Cardiac atrium fibroblast (primary cell): ENCODE measurements around the gene GMPPB. TPM values are rescaled to one million over a fixed set of nuclear protein-coding genes. Genes with fewer than 3 reads are reported as not detected.

Source experiments
- total RNA-seq: library from RNA; depleted of rRNA; stranded (reverse); fragments of >200 nt; gene quantifications from 2 replicates; pipeline ENCODE4 v1.2.3, GENCODE V29; 2015

Gene GMPPB
- 30.0 and 36.6 TPM in 2 replicates for total RNA-seq

DNA sequence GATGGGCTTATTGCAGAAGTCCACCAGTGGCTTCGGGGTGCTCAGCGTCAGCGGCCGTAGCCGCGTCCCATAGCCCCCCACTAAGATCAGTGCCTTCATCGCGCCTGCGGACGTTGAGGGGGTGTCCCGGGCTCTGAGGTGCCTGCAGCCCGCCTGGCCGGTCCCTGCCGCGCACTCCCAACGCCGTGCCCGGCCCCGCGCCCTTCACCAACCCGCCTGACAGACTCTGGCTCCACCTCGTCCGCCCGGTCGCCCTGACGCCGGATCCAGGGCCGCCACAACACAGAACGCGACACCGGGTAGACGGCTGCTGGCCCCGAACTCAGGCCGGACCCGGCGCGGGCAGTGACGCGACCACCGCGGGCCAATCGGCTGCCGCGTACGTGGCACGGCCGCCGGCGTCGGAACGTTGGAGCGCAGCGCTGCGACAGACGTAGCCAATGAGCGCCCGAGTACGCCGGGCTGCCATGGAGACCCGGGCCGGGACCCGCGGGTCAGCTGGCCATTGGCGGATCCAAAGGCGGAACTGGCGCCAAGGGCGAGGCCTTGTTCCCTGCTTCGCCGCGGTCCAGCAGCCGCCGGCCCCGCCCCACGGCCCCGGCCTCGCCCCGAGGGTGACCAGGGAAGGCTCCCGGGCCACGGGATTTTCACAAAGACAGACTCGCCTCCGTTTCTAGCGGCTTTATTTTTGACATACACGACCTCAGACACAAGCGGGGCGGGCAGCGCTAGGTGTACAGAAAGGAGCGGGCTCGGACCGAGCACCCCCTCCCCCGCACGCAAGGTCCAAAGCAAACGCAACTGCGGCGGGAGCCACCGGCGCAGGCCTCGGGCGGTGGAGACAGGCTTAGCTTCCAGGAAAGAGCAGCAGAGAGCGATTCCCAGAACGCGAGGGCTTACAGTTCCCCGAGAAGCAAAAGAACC is at the start of gene GMPPB:
GMPPB (minus strand) TSS at position 324 of the 924 bp plus-strand sequence; CDS start at position 99, 225 bp downstream.

GRCh38 chr3:49719214-49719884 is 4.4 kb downstream of the GMPPB start, which contains the start of gene AMIGO3:
TSS of gene AMIGO3 (minus strand) at chr3:49719684. CDS start at chr3:49719465, 219 bp downstream.

DNA sequence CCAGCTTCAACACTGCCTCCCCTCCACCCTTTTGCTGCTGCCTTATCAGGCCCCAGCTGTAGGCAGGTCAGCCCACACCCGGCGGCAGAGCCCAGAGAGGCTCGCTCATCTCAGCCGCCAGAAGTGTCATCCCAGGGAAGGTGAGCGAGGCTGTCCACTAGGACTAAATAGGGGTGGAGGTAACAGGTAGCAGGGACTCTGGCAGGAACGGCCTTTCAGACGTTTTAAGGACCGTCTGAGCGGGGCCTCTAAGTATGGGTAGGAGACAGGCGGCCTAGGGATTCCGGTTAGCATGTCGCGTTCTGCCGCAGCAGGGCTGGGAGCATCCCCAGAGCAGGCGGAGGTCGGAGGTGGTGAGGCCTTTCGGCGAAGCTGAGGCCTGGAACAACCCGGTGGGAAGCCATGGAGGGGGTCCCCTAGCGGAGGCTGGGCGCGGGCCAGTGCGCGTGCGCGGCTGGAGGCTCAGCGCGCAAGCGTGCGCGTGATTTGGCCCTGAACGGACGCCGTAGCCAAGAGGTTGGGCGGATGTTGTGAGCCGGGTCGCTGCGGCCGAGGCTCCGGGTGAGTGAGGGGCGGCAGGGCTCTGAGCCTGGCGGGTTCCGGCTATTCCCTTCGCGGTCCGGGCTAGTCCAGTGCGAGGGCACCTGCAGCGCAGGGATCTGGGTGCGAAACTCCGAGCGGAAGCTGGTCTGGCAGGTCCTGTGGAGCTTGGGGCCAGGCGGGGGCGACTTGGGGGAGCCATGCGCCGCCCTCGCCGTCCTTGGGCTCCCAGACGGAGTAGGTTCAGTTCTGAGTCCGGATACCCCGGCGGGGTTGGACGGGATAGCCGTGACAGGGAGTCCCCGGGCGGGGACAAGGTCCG is 34.5 kb downstream of the GMPPB start, which contains the start of the genes MST1 and RNF123:
MST1 (minus strand) TSS at position 429 of the 862 bp plus-strand sequence. CDS start 783 bp downstream, outside the sequence.
RNF123 (plus strand) TSS at position 512 of the 862 bp plus-strand sequence. CDS start 1,609 bp downstream, outside the sequence.

DNA sequence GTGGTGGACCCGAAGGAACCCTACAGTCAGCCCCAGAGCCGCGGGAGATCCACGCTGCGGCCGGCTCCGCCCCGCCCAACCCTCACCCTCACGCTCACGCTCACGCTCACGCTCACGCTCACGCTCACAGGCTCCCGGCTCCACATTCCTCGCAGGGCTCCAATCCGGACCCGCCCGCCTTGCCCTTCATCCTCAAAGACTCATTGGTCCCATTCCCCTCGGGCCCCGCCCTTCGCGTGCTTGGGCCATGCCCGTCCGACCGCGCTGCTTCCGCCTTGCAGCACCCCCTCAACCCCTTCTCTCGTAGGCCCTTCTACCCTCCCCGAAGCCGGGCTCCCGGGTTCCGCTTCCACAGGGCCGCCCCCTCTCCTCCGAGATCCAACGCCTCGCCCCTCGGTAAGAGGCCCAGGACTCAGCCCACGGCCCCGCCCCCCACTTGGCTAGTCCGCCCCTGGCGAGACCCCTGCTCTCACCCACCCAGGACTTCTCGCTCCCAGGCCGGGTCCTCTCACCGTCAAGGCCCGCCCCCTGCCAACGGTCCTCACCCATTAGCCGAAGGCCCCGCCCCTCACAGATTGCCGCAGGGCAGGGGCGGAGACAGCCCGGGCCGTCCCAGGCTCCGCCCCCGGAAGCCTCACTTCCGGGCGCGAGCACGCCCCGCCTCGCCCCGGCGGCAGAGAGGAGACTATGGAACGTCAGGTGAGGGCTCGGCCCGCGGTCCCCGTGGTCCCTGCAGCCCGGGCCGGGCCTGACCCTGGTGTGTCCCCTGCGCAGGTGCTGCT is 49.8 kb downstream of the GMPPB start, which contains the start of gene APEH:
APEH (plus strand) TSS at position 637 of the 782 bp plus-strand sequence; CDS start at position 688, 51 bp downstream.

Other genes starting within 250 kb of the GMPPB start
- gene BSN, start 169.5 kb downstream of the GMPPB start, total RNA-seq = 0.16 and 0.36 TPM in 2 replicates
- gene APEH, start 49.6 kb downstream of the GMPPB start, total RNA-seq = 80.2 and 111 TPM in 2 replicates
- 6.6 and 10.1 TPM in 2 replicates for gene MST1, start 34.5 kb downstream of the GMPPB start, total RNA-seq
- 25.1 and 26.6 TPM in 2 replicates for gene RNF123, start 34.4 kb downstream of the GMPPB start, total RNA-seq
- gene AMIGO3, start 4.3 kb downstream of the GMPPB start, total RNA-seq = 4.9 TPM in 1 of 2 replicates, not detected in the other
- 30.7 and 36.5 TPM in 2 replicates for gene IP6K1, start 62.6 kb upstream of the GMPPB start, total RNA-seq
- not detected in 2 replicates for gene CDHR4, start 75.9 kb upstream of the GMPPB start, total RNA-seq
- gene INKA1, start 79.3 kb upstream of the GMPPB start, total RNA-seq = 1.4 and 3.6 TPM in 2 replicates
- gene UBA7, start 90.0 kb upstream of the GMPPB start, total RNA-seq = 21.7 and 27.5 TPM in 2 replicates
- 6.5 and 7.8 TPM in 2 replicates for gene TRAIP, start 132.6 kb upstream of the GMPPB start, total RNA-seq
- not detected in 2 replicates for gene CAMKV, start 146.0 kb upstream of the GMPPB start, total RNA-seq
- gene MST1R, start 179.9 kb upstream of the GMPPB start, total RNA-seq = not detected in 2 replicates
- gene MON1A, start 205.9 kb upstream of the GMPPB start, total RNA-seq = 11.2 and 13.0 TPM in 2 replicates
- 16.7 and 26.5 TPM in 2 replicates for gene RBM6, start 216.2 kb upstream of the GMPPB start, total RNA-seq